RWPE2 (cell line): ENCODE measurements around the gene PLPPR2.

ENCODE experiments used
- ATAC-seq: fragments of 200-7000 bp; cut with Tn5 transposase; 3 replicates; pipeline ENCODE4 v1.9.1; 2021; ENCODE audit warnings: low read depth
- DNase-seq: peaks from one replicate; pipeline ENCODE4 v3.0.0-alpha.2; 2020; ENCODE audit warnings: low spot score
- H3K27ac ChIP-seq: fragments of 450-650 bp; 2 replicates; pipeline ENCODE4 v1.5.1; 2017; ENCODE audit warnings: mild to moderate bottlenecking; ENCODE audit not compliant: poor library complexity, severe bottlenecking
- H3K27me3 ChIP-seq: fragments of 250-450 bp; sonication (Bioruptor Pico); 2 replicates; pipeline ENCODE4 v1.5.1; 2021; ENCODE audit warnings: mild to moderate bottlenecking, moderate library complexity; ENCODE audit not compliant: insufficient read depth, poor library complexity, severe bottlenecking
- H3K36me3 ChIP-seq: fragments of 250-450 bp; sonication (Bioruptor Pico); 2 replicates; pipeline ENCODE4 v1.5.1; 2020; ENCODE audit warnings: low read depth, mild to moderate bottlenecking, moderate library complexity
- H3K4me1 ChIP-seq: fragments of 250-450 bp; sonication (Bioruptor Pico); 2 replicates; pipeline ENCODE4 v1.5.1; 2021; ENCODE audit warnings: mild to moderate bottlenecking, moderate library complexity; ENCODE audit not compliant: insufficient read depth, poor library complexity, severe bottlenecking
- H3K4me3 ChIP-seq: fragments of 250-450 bp; sonication (Bioruptor Pico); 2 replicates; pipeline ENCODE4 v1.5.1; 2021; ENCODE audit warnings: mild to moderate bottlenecking, moderate library complexity; ENCODE audit not compliant: severe bottlenecking
- H3K9me3 ChIP-seq: fragments of 250-450 bp; sonication (Bioruptor Pico); 2 replicates; pipeline ENCODE4 v1.5.1; 2021; ENCODE audit warnings: mild to moderate bottlenecking, moderate library complexity; ENCODE audit not compliant: severe bottlenecking
- TF ChIP-seq, protein P1 (sequence below): fragments of 450-650 bp; IDR thresholded peaks from one replicate; pipeline ENCODE4 v1.5.1; 2017; ENCODE audit warnings: mild to moderate bottlenecking, moderate library complexity; ENCODE audit not compliant: poor library complexity, severe bottlenecking

Gene PLPPR2

DNA sequence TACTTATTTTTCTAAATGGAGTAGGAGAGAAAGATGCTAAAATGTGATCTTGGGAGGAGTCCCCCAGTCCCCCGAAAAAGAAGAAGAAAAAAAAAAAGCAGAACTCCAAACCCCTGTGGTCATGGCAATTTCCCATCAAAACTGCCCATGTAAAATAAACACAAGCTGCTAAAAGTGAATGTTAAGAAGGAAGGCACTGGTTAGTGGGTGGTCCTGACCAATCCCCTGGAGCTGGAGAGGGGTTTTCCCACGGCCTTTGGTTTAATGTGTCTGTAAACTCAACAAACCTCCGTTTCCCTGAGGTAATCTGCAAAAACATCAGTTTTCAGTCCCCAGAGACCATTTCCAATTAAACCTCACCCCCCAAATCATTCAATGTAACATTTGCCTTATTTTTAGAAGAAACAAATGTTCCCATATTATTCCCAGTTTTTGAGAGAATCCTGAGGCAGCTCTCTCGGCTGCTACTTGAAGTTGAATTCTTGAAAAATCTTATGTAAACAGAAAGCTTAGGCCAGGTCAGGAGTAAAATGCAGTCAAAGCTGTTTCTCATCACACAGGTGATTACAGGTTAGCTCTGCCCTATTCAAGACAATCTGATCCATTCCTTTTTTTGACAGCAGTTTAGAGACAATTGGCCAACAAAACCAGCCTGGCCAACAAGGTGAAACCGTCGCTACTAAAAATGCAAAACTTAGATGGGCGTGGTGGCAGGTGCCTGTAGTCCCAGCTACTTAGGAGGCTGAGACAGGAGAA, 32.8 kb upstream of the PLPPR2 start:
- Histone ChIP-seq H3K27ac (no peak overlapping the region), H3K9me3 (no peaks in the 10 kb centered on the region), H3K4me3 (no peak overlapping the region), H3K36me3 (peaks cover 10% of the 10 kb centered on the region), H3K4me1 (peaks cover 28% of the 10 kb centered on the region), H3K27me3 (no peaks in the 10 kb centered on the region)
- TF ChIP-seq, protein P1, sequence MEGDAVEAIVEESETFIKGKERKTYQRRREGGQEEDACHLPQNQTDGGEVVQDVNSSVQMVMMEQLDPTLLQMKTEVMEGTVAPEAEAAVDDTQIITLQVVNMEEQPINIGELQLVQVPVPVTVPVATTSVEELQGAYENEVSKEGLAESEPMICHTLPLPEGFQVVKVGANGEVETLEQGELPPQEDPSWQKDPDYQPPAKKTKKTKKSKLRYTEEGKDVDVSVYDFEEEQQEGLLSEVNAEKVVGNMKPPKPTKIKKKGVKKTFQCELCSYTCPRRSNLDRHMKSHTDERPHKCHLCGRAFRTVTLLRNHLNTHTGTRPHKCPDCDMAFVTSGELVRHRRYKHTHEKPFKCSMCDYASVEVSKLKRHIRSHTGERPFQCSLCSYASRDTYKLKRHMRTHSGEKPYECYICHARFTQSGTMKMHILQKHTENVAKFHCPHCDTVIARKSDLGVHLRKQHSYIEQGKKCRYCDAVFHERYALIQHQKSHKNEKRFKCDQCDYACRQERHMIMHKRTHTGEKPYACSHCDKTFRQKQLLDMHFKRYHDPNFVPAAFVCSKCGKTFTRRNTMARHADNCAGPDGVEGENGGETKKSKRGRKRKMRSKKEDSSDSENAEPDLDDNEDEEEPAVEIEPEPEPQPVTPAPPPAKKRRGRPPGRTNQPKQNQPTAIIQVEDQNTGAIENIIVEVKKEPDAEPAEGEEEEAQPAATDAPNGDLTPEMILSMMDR, result no peak
- DNase-seq, result no peak
- ATAC-seq, result no peak

DNA sequence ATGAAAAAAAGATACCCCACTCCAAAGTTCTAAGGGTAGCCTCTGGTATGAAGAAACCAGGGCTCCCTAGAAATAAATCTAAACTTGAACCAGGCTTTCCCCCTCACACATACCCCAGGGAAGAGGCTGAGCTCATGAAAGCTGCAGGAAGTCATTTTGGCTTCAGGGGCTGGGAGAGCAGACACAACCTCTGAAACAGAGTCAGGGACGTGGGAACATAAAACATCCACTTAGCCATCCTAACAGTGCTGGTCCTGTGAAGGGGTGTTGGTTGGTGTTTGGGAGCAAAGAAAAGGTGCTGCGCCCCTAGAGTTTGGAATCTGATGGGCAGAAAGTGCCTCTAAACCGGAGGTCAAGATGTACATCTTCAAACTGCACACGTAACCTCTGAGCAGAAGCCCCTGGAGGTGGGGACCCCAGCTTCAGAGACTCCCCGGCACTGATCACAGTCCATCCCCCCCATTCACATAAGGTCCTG, 31.6 kb upstream of the PLPPR2 start:
- TF ChIP-seq, protein P1, result no peak
- H3K4me3 ChIP-seq, result no peak overlapping the region

DNA sequence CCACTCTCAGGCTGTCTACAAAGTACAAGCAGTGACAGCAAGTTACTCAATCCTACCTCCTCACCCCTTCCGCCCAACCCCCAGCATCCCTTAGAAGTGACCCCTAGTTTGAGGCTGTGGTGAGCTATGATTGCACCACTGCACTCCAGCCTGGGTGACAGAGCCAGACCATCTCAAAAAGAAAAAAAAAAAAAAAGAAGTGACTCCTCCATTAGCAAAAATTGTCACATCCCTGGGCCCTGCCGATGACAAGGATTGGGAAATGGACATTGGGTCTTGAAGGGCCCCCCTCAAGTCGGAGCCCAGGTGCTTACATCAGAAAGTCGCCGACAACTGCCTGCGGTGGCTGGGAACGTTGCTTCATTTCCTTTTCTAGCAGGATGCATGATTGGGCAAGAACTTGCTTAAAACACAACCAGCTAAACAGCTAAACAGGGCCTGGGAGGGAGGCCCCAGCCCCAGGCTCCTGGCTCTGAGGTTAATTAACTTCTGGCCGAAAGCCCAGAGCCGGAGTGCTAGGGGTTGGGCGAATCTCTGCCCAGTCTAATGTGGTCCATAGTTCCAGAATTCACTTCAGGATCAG, 31.1 kb upstream of the PLPPR2 start:
- no peak overlapping the region for H3K4me3 ChIP-seq
- peaks cover 20% of the 10 kb centered on the region for H3K4me1 ChIP-seq
- H3K27ac ChIP-seq, result peak overlapping the region; percentile 77
- no peaks in the 10 kb centered on the region for H3K27me3 ChIP-seq
- TF ChIP-seq, protein P1, result no peak
- no peaks in the 10 kb centered on the region for H3K9me3 ChIP-seq
- H3K36me3 ChIP-seq, result peaks cover 24% of the 10 kb centered on the region
- DNase-seq (peak; percentile 87), ATAC-seq (peak; percentile 98)

More for the DNA sequence above, 31.6 kb upstream of the PLPPR2 start:
- peaks cover 19% of the 10 kb centered on the region for H3K36me3 ChIP-seq
- peak overlapping the region; percentile 77 for H3K27ac ChIP-seq
- H3K9me3 ChIP-seq, result no peaks in the 10 kb centered on the region
- ATAC-seq (peak; percentile 4; the same call in 1 of the 3 replicates), DNase-seq (no peak)
- H3K4me1 ChIP-seq, result peaks cover 22% of the 10 kb centered on the region
- H3K27me3 ChIP-seq, result no peaks in the 10 kb centered on the region

DNA sequence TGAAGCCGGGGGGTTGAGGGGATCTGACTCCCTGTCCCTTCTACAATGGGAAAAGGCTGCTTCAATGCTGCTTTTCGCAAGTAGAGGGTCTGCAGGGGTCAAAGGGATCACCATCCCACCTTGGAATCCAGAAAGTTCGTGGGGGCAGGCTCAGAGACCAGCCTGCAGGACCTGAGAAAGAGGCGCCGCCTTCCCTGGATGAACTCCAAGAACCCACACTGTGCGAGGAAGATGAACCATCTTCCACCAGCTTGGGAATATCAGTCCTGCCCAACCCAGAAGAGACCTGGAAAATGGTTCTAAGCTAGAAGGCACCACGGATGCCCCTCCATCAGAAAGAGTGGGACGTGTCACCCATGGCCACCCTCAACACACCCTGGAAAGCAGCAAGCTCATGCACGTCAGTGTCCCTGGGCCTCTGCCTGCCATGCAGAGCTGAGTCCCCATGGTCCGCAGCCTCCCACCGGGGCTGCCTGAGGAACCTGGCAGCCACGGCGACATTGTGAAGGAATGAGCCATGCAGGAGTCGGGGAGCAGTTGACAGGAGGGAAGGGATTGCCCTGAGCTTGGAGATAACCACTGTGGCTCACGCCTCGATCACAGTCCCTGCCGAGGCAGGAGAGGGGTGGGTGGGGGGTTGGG, 30.4 kb upstream of the PLPPR2 start:
- no peak overlapping the region for H3K4me3 ChIP-seq
- peaks cover 31% of the 10 kb centered on the region for H3K36me3 ChIP-seq
- peaks cover 15% of the 10 kb centered on the region for H3K4me1 ChIP-seq

More for the DNA sequence above, 30.4 kb upstream of the PLPPR2 start:
- Histone ChIP-seq H3K9me3 (no peaks in the 10 kb centered on the region), H3K27ac (peak overlapping the region; percentile 77), H3K27me3 (no peaks in the 10 kb centered on the region)
- DNase-seq, result no peak
- ATAC-seq, result peak; percentile 8; the same call in 1 of the 3 replicates
- TF ChIP-seq, protein P1, result no peak
